ENCODE results near the gene STMP1. TPM values are rescaled to one million over a fixed set of nuclear protein-coding genes. Genes with fewer than 3 reads are reported as not detected.

STMP1 gene
- total RNA-seq, 1 experiment from 2014 or later = 38.4 TPM

GRCh38 chr7:135616136-135616535 lies 46.2 kb upstream of the STMP1 start:
- no peak overlapping the region for H3K18ac ChIP-seq (ENCODE audit: insufficient read length, low read depth, low read length)
- Mint-ChIP-seq H3K4me1 (no peaks in the 10 kb centered on the region), H3K9me3 (no peaks in the 10 kb centered on the region), H3K4me3 (no peak overlapping the region), H3K27me3 (ENCODE audit: low read depth) (no peaks in the 10 kb centered on the region), H3K36me3 (ENCODE audit: insufficient read depth in 1 of 3, low read depth in 3 of 3) (peaks cover 27 to 79% (median 56%) of the 10 kb centered on the region in 3 experiments; a peak in 6 of 7 replicates), H3K27ac (no peak overlapping the region)
- H4K20me1 ChIP-seq (ENCODE audit: control insufficient read depth, insufficient read depth, insufficient read length) = no peaks in the 10 kb centered on the region
- no peak overlapping the region for H3K14ac ChIP-seq (ENCODE audit: insufficient read depth, low read length)
- no peak overlapping the region for H2AK5ac ChIP-seq (ENCODE audit: insufficient read length, low read length)
- H2BK20ac ChIP-seq (ENCODE audit: low read depth, low read length, poor library complexity, severe bottlenecking) = no peak overlapping the region
- no peak overlapping the region for H3T11ph ChIP-seq (ENCODE audit: low read length)
- H3K79me1 ChIP-seq (ENCODE audit: insufficient read depth, low read depth, low read length, poor library complexity, severe bottlenecking) = no peaks in the 10 kb centered on the region
- H3K23me2 ChIP-seq (ENCODE audit: insufficient read length, low read depth, low read length, poor library complexity, severe bottlenecking) = no peaks in the 10 kb centered on the region
- no CpG with 5 or more reads among the region's 1 CpG for WGBS (ENCODE audit: extremely low coverage, insufficient read length, low lambda C conversion rate)
- no peak overlapping the region for H3K4ac ChIP-seq (ENCODE audit: low read depth, low read length)
- H3K56ac ChIP-seq (ENCODE audit: insufficient read length, low read depth, low read length) = no peak overlapping the region
- no peak overlapping the region for H2BK120ac ChIP-seq (ENCODE audit: low read depth, low read length, poor library complexity, severe bottlenecking)
- no peak overlapping the region for H4K8ac ChIP-seq (replicated peaks; ENCODE audit: insufficient read length, low read depth, low read length)
- no peak overlapping the region for H2AFZ ChIP-seq (ENCODE audit: low read length)
- H3K23ac ChIP-seq (ENCODE audit: insufficient read length, low read depth, low read length) = no peak overlapping the region
- H3K27me3 ChIP-seq (ENCODE audit: insufficient read depth, low read length) = no peaks in the 10 kb centered on the region
- H3K4me1 ChIP-seq (ENCODE audit: insufficient read depth, low read length) = no peaks in the 10 kb centered on the region
- H3K27ac ChIP-seq (ENCODE audit: insufficient read length, low read depth, low read length) = no peak overlapping the region
- H3K79me2 ChIP-seq (ENCODE audit: insufficient read depth, low read length) = no peaks in the 10 kb centered on the region
- DNase-seq = no peak
- H3K4me2 ChIP-seq (ENCODE audit: insufficient read depth, insufficient read length, low read length) = no peak overlapping the region
- H2BK12ac ChIP-seq (ENCODE audit: insufficient read length, low read depth, low read length) = no peak overlapping the region
- H4K91ac ChIP-seq (ENCODE audit: insufficient read length, low read depth, low read length) = no peak overlapping the region
- no peak overlapping the region for H2BK5ac ChIP-seq (ENCODE audit: insufficient read length, low read length)
- H3K9me3 ChIP-seq (ENCODE audit: control insufficient read depth, low read depth, low read length) = no peaks in the 10 kb centered on the region
- no peak overlapping the region for H2BK15ac ChIP-seq (ENCODE audit: low read depth, low read length)
- TF ChIP-seq, protein P1, sequence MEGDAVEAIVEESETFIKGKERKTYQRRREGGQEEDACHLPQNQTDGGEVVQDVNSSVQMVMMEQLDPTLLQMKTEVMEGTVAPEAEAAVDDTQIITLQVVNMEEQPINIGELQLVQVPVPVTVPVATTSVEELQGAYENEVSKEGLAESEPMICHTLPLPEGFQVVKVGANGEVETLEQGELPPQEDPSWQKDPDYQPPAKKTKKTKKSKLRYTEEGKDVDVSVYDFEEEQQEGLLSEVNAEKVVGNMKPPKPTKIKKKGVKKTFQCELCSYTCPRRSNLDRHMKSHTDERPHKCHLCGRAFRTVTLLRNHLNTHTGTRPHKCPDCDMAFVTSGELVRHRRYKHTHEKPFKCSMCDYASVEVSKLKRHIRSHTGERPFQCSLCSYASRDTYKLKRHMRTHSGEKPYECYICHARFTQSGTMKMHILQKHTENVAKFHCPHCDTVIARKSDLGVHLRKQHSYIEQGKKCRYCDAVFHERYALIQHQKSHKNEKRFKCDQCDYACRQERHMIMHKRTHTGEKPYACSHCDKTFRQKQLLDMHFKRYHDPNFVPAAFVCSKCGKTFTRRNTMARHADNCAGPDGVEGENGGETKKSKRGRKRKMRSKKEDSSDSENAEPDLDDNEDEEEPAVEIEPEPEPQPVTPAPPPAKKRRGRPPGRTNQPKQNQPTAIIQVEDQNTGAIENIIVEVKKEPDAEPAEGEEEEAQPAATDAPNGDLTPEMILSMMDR (conservative IDR thresholded peaks at IDR 0.05) = no peak
- H4K5ac ChIP-seq (ENCODE audit: insufficient read length, low read depth, low read length) = no peak overlapping the region
- H3K9ac ChIP-seq (ENCODE audit: extremely low read depth, insufficient read length, low read length) = no peak overlapping the region

Measured in H9 (cell line).